ENCODE measurements around the gene PPP6R3.
"Not testable (repeated sequence)": the region's sequence is repeated elsewhere in the genome, so short reads cannot be mapped to it uniquely, and the experiment has no call there.

DNA sequence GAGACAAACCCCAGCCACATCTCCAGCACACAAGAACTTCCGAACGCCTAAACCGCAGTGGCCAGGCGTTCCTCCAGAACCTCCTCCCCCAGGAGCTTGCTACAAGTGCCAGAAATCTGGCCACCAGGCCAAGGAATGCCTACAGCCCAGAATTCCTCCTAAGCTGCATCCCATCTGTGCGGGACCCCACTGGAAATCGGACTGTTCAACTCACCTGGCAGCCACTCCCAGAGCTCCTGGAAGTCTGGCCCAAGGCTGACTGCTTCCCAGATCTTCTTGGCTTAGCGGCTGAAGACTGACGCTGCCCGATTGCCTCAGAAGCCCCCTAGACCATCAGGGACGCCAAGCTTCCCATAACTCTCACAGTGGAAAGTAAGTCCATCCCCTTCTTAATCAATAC is 175.3 kb downstream of the PPP6R3 start:
- TF ChIP-seq CTCF (IDR thresholded peaks at IDR 0.05; ENCODE audit: poor library complexity); EZH2 (IDR thresholded peaks at IDR 0.05; ENCODE audit: borderline replicate concordance): not testable (repeated sequence)
